Osteoblast (primary cell): ENCODE measurements around the gene ARHGEF1. TPM values are rescaled to one million over a fixed set of nuclear protein-coding genes. Genes with fewer than 3 reads are reported as not detected.

ENCODE experiments used
- DNase-seq: peaks from one replicate; pipeline ENCODE4 v3.0.0; 2011; ENCODE audit warnings: low spot score, mixed read lengths; ENCODE audit not compliant: insufficient read length; ENCODE audit errors: missing footprints
- H2AFZ ChIP-seq: 2 replicates; pipeline ENCODE4 v1.6.0; 2011; ENCODE audit warnings: mild to moderate bottlenecking, low read length
- H3K27ac ChIP-seq: 2 replicates; pipeline ENCODE4 v1.5.1; 2011; ENCODE audit warnings: mild to moderate bottlenecking, low read depth, low read length, moderate library complexity
- H3K27me3 ChIP-seq: 2 replicates; pipeline ENCODE4 v1.6.0; 2012; ENCODE audit warnings: mild to moderate bottlenecking, control low read depth, inconsistent platforms, low read length, moderate library complexity; ENCODE audit not compliant: insufficient read depth
- H3K36me3 ChIP-seq: 2 replicates; pipeline ENCODE4 v1.5.1; 2011; ENCODE audit warnings: mild to moderate bottlenecking, low read length, control low read depth, moderate library complexity; ENCODE audit not compliant: insufficient read depth
- H3K4me1 ChIP-seq: 2 replicates; pipeline ENCODE4 v1.5.1; 2011; ENCODE audit warnings: mild to moderate bottlenecking, low read length, control low read depth, moderate library complexity; ENCODE audit not compliant: insufficient read depth
- H3K4me2 ChIP-seq: 2 replicates; pipeline ENCODE4 v1.6.0; 2011; ENCODE audit warnings: mild to moderate bottlenecking, low read length; ENCODE audit not compliant: insufficient read depth
- H3K4me3 ChIP-seq: fragments of 200-600 bp; sonication (generic); 3 replicates; pipeline ENCODE4 v1.5.1; 2012; ENCODE audit warnings: mild to moderate bottlenecking, low read length, inconsistent platforms; ENCODE audit not compliant: insufficient read depth
- H3K79me2 ChIP-seq: 2 replicates; pipeline ENCODE4 v1.6.0; 2012; ENCODE audit warnings: mild to moderate bottlenecking, low read length, control low read depth, inconsistent platforms; ENCODE audit not compliant: insufficient read depth
- H3K9me3 ChIP-seq: 2 replicates; pipeline ENCODE4 v1.5.1; 2011; ENCODE audit warnings: low read depth, low read length, control low read depth
- H4K20me1 ChIP-seq: 2 replicates; pipeline ENCODE4 v1.6.0; 2012; ENCODE audit warnings: mild to moderate bottlenecking, low read length, control low read depth; ENCODE audit not compliant: insufficient read depth
- CTCF ChIP-seq: IDR thresholded peaks from 2 replicates; pipeline ENCODE4 v1.5.1; 2011; ENCODE audit warnings: mild to moderate bottlenecking, low read depth, low read length, moderate library complexity; ENCODE audit errors: extremely low read depth
- total RNA-seq: library from RNA; depleted of rRNA; stranded (reverse); fragments of >200 nt; gene quantifications from 2 replicates; pipeline ENCODE4 v1.2.3, GENCODE V29; 2012

ARHGEF1 gene
- total RNA-seq, 1 donor = 31.8 TPM

DNA sequence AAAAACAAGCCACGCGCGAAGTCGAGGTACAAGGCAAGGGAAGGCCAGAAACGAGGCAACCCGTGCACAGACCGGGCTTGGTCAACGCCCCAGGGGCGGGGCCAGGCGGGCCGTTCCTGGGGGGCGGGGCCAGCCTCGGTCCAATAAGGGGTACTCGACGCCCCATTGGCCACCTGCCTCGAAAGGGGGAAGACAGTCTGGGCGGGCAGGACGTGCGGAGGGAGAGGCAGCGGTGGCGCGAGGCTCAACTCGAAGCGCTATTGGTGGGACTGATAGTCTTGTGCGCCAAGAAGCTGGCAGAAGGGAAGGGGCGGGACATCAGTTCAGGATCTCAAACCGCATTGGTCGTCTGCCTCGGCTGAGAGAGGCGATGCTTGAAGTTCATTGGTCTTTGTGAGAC lies 38.4 kb upstream of the ARHGEF1 start, which contains the start of gene LYPD4:
Gene LYPD4, minus strand, starts transcription at position 83 of the 400 bp plus-strand sequence. CDS start 5,398 bp downstream, outside the sequence.
- no peak within 1 kb of the TSS for H3K4me3 ChIP-seq
- no peaks in the 10 kb centered on the region for H4K20me1 ChIP-seq
- peaks cover 7% of the 10 kb centered on the region for H3K27me3 ChIP-seq
- peak; percentile 68 for DNase-seq
- no peak within 1 kb of the TSS for H3K4me2 ChIP-seq
- no peak within 1 kb of the TSS for H3K27ac ChIP-seq
- H2AFZ ChIP-seq = no peak within 1 kb of the TSS
- no peaks in the 10 kb centered on the region for H3K36me3 ChIP-seq
- H3K4me1 ChIP-seq = no peaks in the 10 kb centered on the region
- no peak for TF ChIP-seq CTCF
- no peaks in the 10 kb centered on the region for H3K79me2 ChIP-seq
- H3K9me3 ChIP-seq = no peaks in the 10 kb centered on the region

DNA sequence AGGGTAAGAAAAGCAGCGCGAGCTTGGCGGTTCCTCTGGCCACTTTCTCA lies 38.2 kb upstream of the ARHGEF1 start, which contains the start of gene DMRTC2:
Gene DMRTC2, plus strand, starts transcription at position 42 of the 50 bp plus-strand sequence. CDS start 2,387 bp downstream, outside the sequence.
- TF ChIP-seq CTCF = no peak
- no peak for DNase-seq
- Histone ChIP-seq H3K4me1 (no peaks in the 10 kb centered on the region), H2AFZ (no peak within 1 kb of the TSS), H4K20me1 (no peaks in the 10 kb centered on the region), H3K27me3 (peaks cover 8% of the 10 kb centered on the region), H3K4me3 (no peak within 1 kb of the TSS), H3K4me2 (no peak within 1 kb of the TSS), H3K79me2 (no peaks in the 10 kb centered on the region), H3K9me3 (no peaks in the 10 kb centered on the region), H3K36me3 (no peaks in the 10 kb centered on the region), H3K27ac (no peak within 1 kb of the TSS)

DNA sequence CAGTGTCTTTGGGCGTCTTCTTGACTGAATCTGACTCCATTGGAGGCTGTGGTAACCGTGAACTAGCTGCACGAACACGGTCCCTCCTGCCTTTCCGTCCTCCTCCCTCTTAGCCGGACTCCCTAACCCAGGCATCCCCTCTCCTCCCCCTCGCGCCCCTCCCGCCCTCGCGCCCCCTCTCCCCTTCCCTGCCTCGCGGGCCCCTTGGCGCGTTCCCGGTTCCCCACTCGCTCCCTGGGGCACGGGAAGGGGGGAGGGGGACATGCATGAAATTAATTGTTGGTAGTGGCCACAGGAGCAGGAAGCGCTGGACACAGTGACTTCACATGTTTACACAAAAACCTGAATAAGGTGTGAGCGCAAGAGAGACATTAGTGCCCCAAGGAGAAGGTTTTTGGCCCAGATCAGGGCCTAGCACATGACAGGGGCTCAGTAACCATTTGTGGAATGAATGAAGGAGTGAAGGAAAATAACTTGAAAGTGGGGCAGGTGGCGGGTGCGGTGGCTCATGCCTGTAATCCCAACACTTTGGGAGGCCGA lies 37.9 kb upstream of the ARHGEF1 start:
- Histone ChIP-seq H3K36me3 (no peaks in the 10 kb centered on the region), H2AFZ (no peak overlapping the region), H3K9me3 (no peaks in the 10 kb centered on the region), H3K27me3 (peaks cover 10% of the 10 kb centered on the region), H3K79me2 (no peaks in the 10 kb centered on the region), H3K27ac (no peak overlapping the region), H3K4me3 (no peak overlapping the region), H3K4me2 (no peak overlapping the region), H4K20me1 (no peaks in the 10 kb centered on the region), H3K4me1 (no peaks in the 10 kb centered on the region)
- DNase-seq = no peak
- TF ChIP-seq CTCF = no peak

GRCh38 chr19:41847351-41848105 lies 35.5 kb upstream of the ARHGEF1 start:
- H3K27ac ChIP-seq = no peak overlapping the region
- no peak overlapping the region for H3K4me3 ChIP-seq
- H3K36me3 ChIP-seq = no peaks in the 10 kb centered on the region
- H3K9me3 ChIP-seq = no peaks in the 10 kb centered on the region
- H3K27me3 ChIP-seq = peaks cover 26% of the 10 kb centered on the region
- H3K4me2 ChIP-seq = no peak overlapping the region
- H3K4me1 ChIP-seq = no peaks in the 10 kb centered on the region
- H2AFZ ChIP-seq = no peak overlapping the region
- no peaks in the 10 kb centered on the region for H3K79me2 ChIP-seq
- no peaks in the 10 kb centered on the region for H4K20me1 ChIP-seq
- TF ChIP-seq CTCF = no peak
- DNase-seq = no peak
